ENCODE results near the gene OR52W1. TPM values are rescaled to one million over a fixed set of nuclear protein-coding genes. Genes with fewer than 3 reads are reported as not detected.

OR52W1 gene
- polyA plus RNA-seq, 1 of the 3 experiments (the other 2 are of a cell fraction) = not detected

GRCh38 chr11:6225024-6225423, 26.0 kb downstream of the OR52W1 start (continued):
- no peak for TF ChIP-seq TCF12 (IDR thresholded peaks at IDR 0.05)
- TF ChIP-seq TAF1 (IDR thresholded peaks at IDR 0.05; ENCODE audit: borderline replicate concordance, low read depth, low read length) = no peak
- no peak for TF ChIP-seq JUND (IDR thresholded peaks at IDR 0.05)

- TF ChIP-seq SMC3 (IDR thresholded peaks at IDR 0.05; ENCODE audit: low read depth, low read length) = no peak
- TF ChIP-seq GABPA (IDR thresholded peaks at IDR 0.05; ENCODE audit: low read depth) = no peak
- TF ChIP-seq RFX5 (IDR thresholded peaks at IDR 0.05; ENCODE audit: low read length) = no peak
- no peak for TF ChIP-seq RAD21 (IDR thresholded peaks at IDR 0.05; ENCODE audit: low read length)
- TF ChIP-seq USF2 (IDR thresholded peaks at IDR 0.05; ENCODE audit: borderline replicate concordance, low read depth, low read length) = no peak
- no peak overlapping the region for H3K4me3 ChIP-seq (ENCODE audit: low read depth in 2 of 2, low read length in 1 of 2)
- no peaks in the 10 kb centered on the region for H3K9me2 ChIP-seq
- H3K4me1 ChIP-seq (ENCODE audit: control insufficient read depth in 1 of 2, insufficient read depth in 2 of 2, low read depth in 1 of 2, low read length in 1 of 2) = no peaks in the 10 kb centered on the region
- no peaks in the 10 kb centered on the region for H3K9me3 ChIP-seq
- WGBS (ENCODE audit: low lambda C conversion rate) = 93% methylated on average over 2 of the region's 2 CpGs
- ChIA-PET CTCF (no interaction called here), POLR2A (no interaction called here)
- peaks cover 44% of the 10 kb centered on the region for H3K79me2 ChIP-seq (ENCODE audit: insufficient read depth)
- H3F3A ChIP-seq (replicated peaks; ENCODE audit: insufficient read depth) = no peaks in the 10 kb centered on the region
- no peaks in the 10 kb centered on the region for H3K27me3 ChIP-seq (ENCODE audit: insufficient read depth)
- H3K4me2 ChIP-seq = no peak overlapping the region
- no peak overlapping the region for H2AFZ ChIP-seq (ENCODE audit: low read depth)
- H3K36me3 ChIP-seq (replicated peaks in 1 of 2; ENCODE audit: control insufficient read depth in 1 of 2, insufficient read depth in 2 of 2, low read length in 1 of 2) = peaks cover 8 to 38% of the 10 kb centered on the region in 2 experiments
- H3K9ac ChIP-seq = no peak overlapping the region
- no peak overlapping the region for H3K27ac ChIP-seq (ENCODE audit: low read depth in 2 of 2, low read length in 1 of 2)
- no peak for DNase-seq
- H4K20me1 ChIP-seq (ENCODE audit: insufficient read depth) = peaks cover 29% of the 10 kb centered on the region; the same call in 1 of the 2 replicates
These were observed 26.9 kb downstream of the OR52W1 start for GRCh38 chr11:6225896-6226295.

GRCh38 chr11:6228520-6228919, 29.5 kb downstream of the OR52W1 start:
- no peak overlapping the region for H3K9ac ChIP-seq
- H3K4me3 ChIP-seq (ENCODE audit: low read depth in 2 of 2, low read length in 1 of 2) = no peak overlapping the region
- no peak overlapping the region for H2AFZ ChIP-seq (ENCODE audit: low read depth)
- no peak overlapping the region for H3K27ac ChIP-seq (ENCODE audit: low read depth in 2 of 2, low read length in 1 of 2)
- 51% methylated on average over 3 of the region's 3 CpGs for WGBS (ENCODE audit: low lambda C conversion rate)
- CTCF ChIA-PET = interaction anchor here (0.6 to 1.2 kb wide), 2 partner anchors 12 to 22 kb away, joined by 3 read pairs; no protein-coding TSS in a partner anchor
- H3K9me2 ChIP-seq = no peaks in the 10 kb centered on the region
- no peaks in the 10 kb centered on the region for H3K27me3 ChIP-seq (ENCODE audit: insufficient read depth)
- no peak overlapping the region for H3K4me2 ChIP-seq
- no peaks in the 10 kb centered on the region for H3K9me3 ChIP-seq
- H3F3A ChIP-seq (replicated peaks; ENCODE audit: insufficient read depth) = no peaks in the 10 kb centered on the region
- peaks cover 71% of the 10 kb centered on the region for H3K79me2 ChIP-seq (ENCODE audit: insufficient read depth)
- H3K4me1 ChIP-seq (ENCODE audit: control insufficient read depth in 1 of 2, insufficient read depth in 2 of 2, low read depth in 1 of 2, low read length in 1 of 2) = peaks cover 0 to under 1% of the 10 kb centered on the region in 2 experiments; a peak in 1 of 4 replicates
- H4K20me1 ChIP-seq (ENCODE audit: insufficient read depth) = peaks cover 29% of the 10 kb centered on the region; the same call in 1 of the 2 replicates
- no peak for TF ChIP-seq IRF3 (IDR thresholded peaks at IDR 0.05; ENCODE audit: low read depth, low read length)
- TF ChIP-seq TAF1 (IDR thresholded peaks at IDR 0.05; ENCODE audit: borderline replicate concordance, low read depth, low read length) = no peak
- TF ChIP-seq EZH2phosphoT487 (IDR thresholded peaks at IDR 0.05; ENCODE audit: borderline replicate concordance, low read depth) = no peak
- TF ChIP-seq MAX (IDR thresholded peaks at IDR 0.05; ENCODE audit: low read depth) = no peak
- TF ChIP-seq SIN3A (IDR thresholded peaks at IDR 0.05; ENCODE audit: borderline replicate concordance, low read depth, low read length) = no peak
- no peak for TF ChIP-seq NFIC (IDR thresholded peaks at IDR 0.05; ENCODE audit: borderline replicate concordance)
- TF ChIP-seq RFX5 (IDR thresholded peaks at IDR 0.05; ENCODE audit: low read length) = no peak
- no peak for TF ChIP-seq GABPA (IDR thresholded peaks at IDR 0.05; ENCODE audit: low read depth)
- TF ChIP-seq RCOR1 (IDR thresholded peaks at IDR 0.05; ENCODE audit: low read length) = no peak
- TF ChIP-seq USF2 (IDR thresholded peaks at IDR 0.05; ENCODE audit: borderline replicate concordance, low read depth, low read length) = no peak
- TF ChIP-seq ELF1 (IDR thresholded peaks at IDR 0.05) = no peak
- TF ChIP-seq EP300 (IDR thresholded peaks at IDR 0.05; ENCODE audit: borderline replicate concordance in 1 of 2, low read depth in 1 of 2, low read length in 1 of 2) = no peak
- TF ChIP-seq RAD21 (IDR thresholded peaks at IDR 0.05; ENCODE audit: low read length) = no peak
- no peak for TF ChIP-seq FOXJ3 (CRISPR knock-in tag; IDR thresholded peaks at IDR 0.05)
- no peak for TF ChIP-seq PBX3 (IDR thresholded peaks at IDR 0.05)
- TF ChIP-seq FOXM1 (IDR thresholded peaks at IDR 0.05; ENCODE audit: low read depth) = no peak
- TF ChIP-seq CTCF (IDR thresholded peaks at IDR 0.05) = no peak
- TF ChIP-seq MXI1 (IDR thresholded peaks at IDR 0.05; ENCODE audit: low read depth, low read length) = no peak
- POLR2A ChIA-PET = no interaction called here
- no peak for DNase-seq
- H3K36me3 ChIP-seq (replicated peaks in 1 of 2; ENCODE audit: control insufficient read depth in 1 of 2, insufficient read depth in 2 of 2, low read length in 1 of 2) = peaks cover 0 to 12% of the 10 kb centered on the region in 2 experiments

Measured in SK-N-SH (cell line).